Measurements from ENCODE around the gene SLX4.

SLX4 gene

DNA sequence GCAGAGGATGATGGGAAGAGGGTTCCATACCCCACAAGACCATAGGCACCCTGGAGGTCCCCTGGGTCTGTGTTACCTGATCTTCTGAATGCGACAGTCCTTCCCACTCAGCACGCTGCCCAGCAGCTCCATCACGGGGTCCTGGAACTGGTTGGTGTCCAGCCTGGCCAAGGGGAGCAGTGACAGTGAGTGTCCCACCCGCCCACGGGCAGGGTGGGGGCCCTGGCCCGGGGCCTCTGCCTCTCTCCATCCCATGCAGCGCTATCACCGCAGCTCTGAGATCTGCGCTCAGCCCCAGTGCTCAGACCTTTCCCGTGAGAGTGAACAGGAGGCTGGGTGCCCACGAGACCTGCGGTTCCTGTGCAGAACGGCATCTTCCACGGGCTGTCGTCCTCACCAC lies 49.8 kb downstream of the SLX4 start:
- H3K4me3 ChIP-seq (ENCODE audit: low read depth in 1 of 2, low read length in 1 of 2): no peak overlapping the region
- no peaks in the 10 kb centered on the region for H3K27me3 ChIP-seq
- no peaks in the 10 kb centered on the region for H3K9me3 ChIP-seq
- H3K4me1 ChIP-seq (ENCODE audit: control insufficient read depth in 1 of 2, insufficient read depth in 1 of 2, low read depth in 1 of 2, low read length in 1 of 2): no peaks in the 10 kb centered on the region
- TF ChIP-seq, protein P1, sequence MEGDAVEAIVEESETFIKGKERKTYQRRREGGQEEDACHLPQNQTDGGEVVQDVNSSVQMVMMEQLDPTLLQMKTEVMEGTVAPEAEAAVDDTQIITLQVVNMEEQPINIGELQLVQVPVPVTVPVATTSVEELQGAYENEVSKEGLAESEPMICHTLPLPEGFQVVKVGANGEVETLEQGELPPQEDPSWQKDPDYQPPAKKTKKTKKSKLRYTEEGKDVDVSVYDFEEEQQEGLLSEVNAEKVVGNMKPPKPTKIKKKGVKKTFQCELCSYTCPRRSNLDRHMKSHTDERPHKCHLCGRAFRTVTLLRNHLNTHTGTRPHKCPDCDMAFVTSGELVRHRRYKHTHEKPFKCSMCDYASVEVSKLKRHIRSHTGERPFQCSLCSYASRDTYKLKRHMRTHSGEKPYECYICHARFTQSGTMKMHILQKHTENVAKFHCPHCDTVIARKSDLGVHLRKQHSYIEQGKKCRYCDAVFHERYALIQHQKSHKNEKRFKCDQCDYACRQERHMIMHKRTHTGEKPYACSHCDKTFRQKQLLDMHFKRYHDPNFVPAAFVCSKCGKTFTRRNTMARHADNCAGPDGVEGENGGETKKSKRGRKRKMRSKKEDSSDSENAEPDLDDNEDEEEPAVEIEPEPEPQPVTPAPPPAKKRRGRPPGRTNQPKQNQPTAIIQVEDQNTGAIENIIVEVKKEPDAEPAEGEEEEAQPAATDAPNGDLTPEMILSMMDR (IDR thresholded peaks at IDR 0.05): no peak
- no peak overlapping the region for H3K27ac ChIP-seq
- no peaks in the 10 kb centered on the region for H3K36me3 ChIP-seq

DNA sequence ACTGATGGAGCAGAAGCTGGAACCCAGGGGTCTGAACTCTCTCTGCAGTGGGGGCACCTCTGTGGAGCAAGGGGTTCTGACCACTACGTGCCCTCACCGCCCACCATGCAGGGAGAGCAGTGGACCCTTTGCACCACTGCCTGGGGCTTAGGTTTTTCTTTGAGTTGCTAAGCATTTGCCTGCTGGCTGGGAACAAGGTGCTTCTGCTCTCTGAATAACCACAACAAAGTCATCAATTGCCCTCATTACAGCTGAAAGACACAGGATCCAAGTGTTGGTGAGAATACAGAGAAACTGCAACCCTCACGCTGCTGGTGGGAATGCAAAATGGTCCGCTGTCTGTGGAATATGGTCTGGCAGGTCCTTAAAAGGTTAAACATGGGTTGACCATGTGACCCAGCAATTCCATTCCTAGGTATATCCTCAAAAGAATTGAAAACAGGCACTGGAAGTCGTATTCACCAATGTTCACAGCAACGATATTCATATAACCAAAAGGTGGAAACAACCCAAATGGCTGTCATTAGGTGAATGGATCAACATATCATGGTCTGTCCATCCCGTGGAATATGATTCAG lies 57.0 kb downstream of the SLX4 start:
- Histone ChIP-seq H3K4me1 (ENCODE audit: control insufficient read depth in 1 of 2, insufficient read depth in 1 of 2, low read depth in 1 of 2, low read length in 1 of 2) (no peaks in the 10 kb centered on the region), H3K27me3 (no peaks in the 10 kb centered on the region), H3K9me3 (no peaks in the 10 kb centered on the region), H3K4me3 (ENCODE audit: low read depth in 1 of 2, low read length in 1 of 2) (no peak overlapping the region), H3K36me3 (no peaks in the 10 kb centered on the region), H3K27ac (no peak overlapping the region)
- TF ChIP-seq, protein P1 (IDR thresholded peaks at IDR 0.05): no peak

DNA sequence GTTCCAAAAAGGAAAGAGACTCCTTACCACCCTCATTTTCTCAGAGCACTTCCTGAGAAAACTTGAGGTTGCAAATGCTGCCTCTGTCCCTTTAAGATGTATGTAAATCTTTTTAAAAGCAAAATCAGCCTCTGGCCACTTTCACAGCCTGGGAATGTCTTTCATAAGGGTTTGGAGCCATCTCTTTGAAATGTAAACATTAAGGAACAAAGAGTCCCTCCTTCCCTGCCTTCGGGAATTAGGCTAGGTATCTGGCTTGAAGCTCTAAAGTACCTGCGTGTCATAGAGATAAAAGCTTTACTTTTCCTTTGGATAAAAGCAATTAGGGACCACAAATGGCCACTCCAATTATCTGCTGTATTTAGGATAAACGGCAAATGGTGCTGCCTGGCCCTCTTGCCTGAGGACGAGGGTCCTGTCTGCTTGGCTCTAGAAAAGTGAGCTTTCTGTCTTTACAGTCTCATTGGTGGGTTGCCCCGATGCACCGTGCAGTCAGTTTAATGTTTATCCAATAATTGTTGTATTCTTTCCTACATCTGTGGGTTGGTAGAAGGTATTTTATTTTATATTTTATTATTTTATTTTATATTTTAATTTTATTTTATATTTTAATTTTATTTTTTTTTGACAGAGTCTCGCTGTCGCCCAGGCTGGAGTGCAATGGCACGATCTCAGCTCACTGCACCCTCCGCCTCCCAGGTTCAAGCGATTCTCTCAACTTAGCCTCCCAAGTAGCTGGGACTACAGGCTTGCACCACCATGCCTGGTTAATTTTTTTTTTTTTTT lies 58.1 kb downstream of the SLX4 start:
- H3K27me3 ChIP-seq: no peaks in the 10 kb centered on the region
- no peaks in the 10 kb centered on the region for H3K36me3 ChIP-seq
- H3K4me1 ChIP-seq (ENCODE audit: control insufficient read depth in 1 of 2, insufficient read depth in 1 of 2, low read depth in 1 of 2, low read length in 1 of 2): no peaks in the 10 kb centered on the region
- H3K4me3 ChIP-seq (ENCODE audit: low read depth in 1 of 2, low read length in 1 of 2): no peak overlapping the region
- no peak overlapping the region for H3K27ac ChIP-seq
- TF ChIP-seq, protein P1 (IDR thresholded peaks at IDR 0.05): no peak
- no peaks in the 10 kb centered on the region for H3K9me3 ChIP-seq

DNA sequence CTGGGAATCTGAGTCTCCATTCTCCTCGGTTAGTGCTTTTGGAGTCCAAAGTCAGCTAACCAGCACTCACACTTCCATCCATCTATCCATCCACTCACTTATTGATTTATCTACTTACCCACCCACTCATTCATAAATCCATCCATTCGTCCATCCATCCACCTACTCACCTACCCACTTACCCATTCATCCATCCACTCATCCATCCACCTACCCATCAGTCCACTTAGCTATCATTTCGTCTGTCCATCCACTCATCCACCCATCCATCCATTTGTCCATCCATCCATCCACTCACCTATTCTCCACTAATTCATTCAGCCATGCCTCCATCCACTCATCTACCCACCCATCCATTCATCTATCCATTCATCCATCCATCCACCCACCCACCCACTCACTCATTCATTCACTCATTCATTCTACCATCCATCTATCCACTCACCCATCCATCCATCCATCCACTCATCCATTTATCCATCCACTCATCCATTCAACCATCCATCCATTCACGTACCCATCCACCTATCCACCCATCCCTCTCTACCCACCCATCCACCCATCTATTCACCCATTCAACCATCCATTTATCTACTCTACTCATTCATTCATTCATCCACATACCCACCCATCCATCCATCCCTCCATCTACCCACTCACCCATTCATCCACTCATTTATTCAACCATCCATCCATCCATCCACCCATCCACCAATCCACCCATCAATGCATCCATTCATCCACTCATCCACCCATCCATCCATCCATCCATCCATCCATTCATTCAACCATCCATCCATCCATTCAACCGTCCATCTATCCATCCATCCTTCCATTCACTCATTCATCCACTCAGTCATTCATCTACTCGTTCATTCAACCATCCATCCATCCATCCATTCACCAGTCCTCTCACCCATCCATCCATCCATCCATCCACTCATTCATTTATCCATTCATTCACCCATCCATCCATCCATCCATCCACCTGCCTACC lies 60.3 kb downstream of the SLX4 start:
- H3K36me3 ChIP-seq: no peaks in the 10 kb centered on the region
- TF ChIP-seq, protein P1 (IDR thresholded peaks at IDR 0.05): no peak
- no peak overlapping the region for H3K27ac ChIP-seq
- no peak overlapping the region for H3K4me3 ChIP-seq (ENCODE audit: low read depth in 1 of 2, low read length in 1 of 2)
- no peaks in the 10 kb centered on the region for H3K27me3 ChIP-seq
- no peaks in the 10 kb centered on the region for H3K4me1 ChIP-seq (ENCODE audit: control insufficient read depth in 1 of 2, insufficient read depth in 1 of 2, low read depth in 1 of 2, low read length in 1 of 2)
- H3K9me3 ChIP-seq: no peaks in the 10 kb centered on the region

DNA sequence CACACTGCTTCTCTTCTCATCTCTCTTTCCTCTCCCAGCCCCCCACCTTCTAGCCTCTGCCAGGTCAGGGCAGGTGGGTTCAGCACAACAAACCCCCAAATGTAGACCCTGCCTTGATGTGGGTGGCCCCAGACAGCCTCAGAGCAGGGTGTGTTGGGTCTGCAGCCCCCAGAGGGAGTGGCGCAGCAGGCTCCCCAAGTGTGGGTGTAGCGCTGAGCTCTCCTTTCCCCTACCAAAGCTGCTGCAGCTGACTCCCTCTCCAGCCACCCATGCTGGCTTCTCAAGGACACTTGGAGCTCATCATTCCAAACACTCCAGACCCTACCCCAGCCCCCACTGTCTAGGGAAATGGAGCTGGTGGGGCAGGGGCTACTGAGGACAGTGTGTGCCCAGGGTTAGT lies 61.5 kb downstream of the SLX4 start:
- TF ChIP-seq, protein P1 (IDR thresholded peaks at IDR 0.05): no peak
- H3K4me1 ChIP-seq (ENCODE audit: control insufficient read depth in 1 of 2, insufficient read depth in 1 of 2, low read depth in 1 of 2, low read length in 1 of 2): no peaks in the 10 kb centered on the region
- H3K27ac ChIP-seq: no peak overlapping the region
- no peaks in the 10 kb centered on the region for H3K9me3 ChIP-seq
- no peak overlapping the region for H3K4me3 ChIP-seq (ENCODE audit: low read depth in 1 of 2, low read length in 1 of 2)
- no peaks in the 10 kb centered on the region for H3K27me3 ChIP-seq
- H3K36me3 ChIP-seq: no peaks in the 10 kb centered on the region

Measured in neutrophil (primary cell).